Ovary (tissue), 9 donors: Measurements from ENCODE around the gene EYA4. TPM values are rescaled to one million over a fixed set of nuclear protein-coding genes. Genes with fewer than 3 reads are reported as not detected.
"Not testable (repeated sequence)": the region's sequence is repeated elsewhere in the genome, so short reads cannot be mapped to it uniquely, and the experiment has no call there.

Experiments used
- DNase-seq, 5 donors: peaks; one replicate each; pipeline ENCODE4 v3.0.0-alpha.2; 2019 to 2020
- H3K27ac ChIP-seq, 2 donors: fragments of 200-600 bp; one replicate each; pipeline versions ENCODE4 v1.5.1 to v1.8.0; 2019 to 2022
- H3K27me3 ChIP-seq: fragments of 200-600 bp; one replicate; pipeline ENCODE4 v1.8.0; 2022
- H3K36me3 ChIP-seq: fragments of 200-600 bp; sonication (generic); one replicate; pipeline ENCODE4 v1.5.1; 2019
- H3K4me1 ChIP-seq: one replicate; pipeline ENCODE4 v1.8.1; 2013; ENCODE audit warnings: mild to moderate bottlenecking, moderate library complexity; ENCODE audit not compliant: insufficient read depth
- H3K4me3 ChIP-seq: fragments of 200-600 bp; sonication (generic); one replicate; pipeline ENCODE4 v1.5.1; 2017
- H3K9me3 ChIP-seq, 2 donors: fragments of 200-600 bp in 1 of 2; sonication (generic) in 1 of 2; one replicate each; pipeline versions ENCODE4 v1.5.1 to v1.8.1; 2013 to 2019; ENCODE audit warnings: mild to moderate bottlenecking in 1 of 2, moderate library complexity in 1 of 2
- CTCF ChIP-seq, 3 donors: fragments of 450-650 bp in 2 of 3; fragments of 200-600 bp in 1 of 3; IDR thresholded peaks; one replicate each; pipeline versions ENCODE4 v1.5.1 to v1.8.0; 2016 to 2022; ENCODE audit warnings: antibody characterized with exemption in 3 of 3, mild to moderate bottlenecking in 1 of 3
- EP300 ChIP-seq: sonication (generic); formaldehyde crosslinking; IDR thresholded peaks from one replicate; pipeline ENCODE4 v1.6.1; 2017; ENCODE audit warnings: antibody characterized with exemption
- POLR2A ChIP-seq: fragments of 450-650 bp; IDR thresholded peaks from one replicate; pipeline ENCODE4 v1.6.1; 2017; ENCODE audit warnings: antibody characterized with exemption, mild to moderate bottlenecking, moderate library complexity
- WGBS, 3 donors: extraction: QIAGEN DNeasy Blood & Tissue Kit in 1 of 3; methylation state at CpG; one replicate each; pipeline versions ENCODE4 v1.1.5 to v1.1.7; 2013 to 2017; 5-methylcytosine and 5-hydroxymethylcytosine counted together
- intact Hi-C, 4 donors: fragments of 100-400 bp; cut with DNase I; formaldehyde crosslinking; loops; one replicate each; pipeline versions ENCODE4 v1.11.0 to v1.15.1; 2022 to 2023
- polyA plus RNA-seq, 2 donors: library from polyadenylated mRNA; stranded (reverse); fragments of 200-250 nt in 1 of 2; fragments of 350-450 nt in 1 of 2; fragmentation: Illumina TruSeq in 1 of 2; extraction: RNeasy Lipid Tissue Mini Kit (QIAGEN cat#74804) in 1 of 2; gene quantifications; one replicate each; pipeline ENCODE4 v1.2.3, GENCODE V29; 2013 to 2014
- total RNA-seq, 7 donors: library from RNA; depleted of rRNA in 2 of 7; stranded (reverse); fragments of >200 nt in 2 of 7; fragmentation: NEBNext Ultra II Directional in 3 of 7; extraction: Animal tissue kit (Norgen Biotek cat#: 25700) in 3 of 7; gene quantifications; one replicate each; pipeline versions ENCODE4 v1.1.0 to v1.2.4, GENCODE V29; 2016 to 2023
- donor health status: DM: no; HTN: no; CAD: no; lungs with moderate emphysema.
- donor health status: DM: no; HTN: no; CAD: no.
- donor health status: Bipolar disorder and iron deficiency.
- donor health status: DM: yes; HTN: yes; CAD: no.
- donor health status: DM: no; HTN: no; CAD: no.
- donor health status: DM: yes; HTN: yes; CAD: no.

The EYA4 gene
- total and polyA plus RNA-seq, 9 donors, result 0.08 to 17.8 (median 2.0) TPM

DNA sequence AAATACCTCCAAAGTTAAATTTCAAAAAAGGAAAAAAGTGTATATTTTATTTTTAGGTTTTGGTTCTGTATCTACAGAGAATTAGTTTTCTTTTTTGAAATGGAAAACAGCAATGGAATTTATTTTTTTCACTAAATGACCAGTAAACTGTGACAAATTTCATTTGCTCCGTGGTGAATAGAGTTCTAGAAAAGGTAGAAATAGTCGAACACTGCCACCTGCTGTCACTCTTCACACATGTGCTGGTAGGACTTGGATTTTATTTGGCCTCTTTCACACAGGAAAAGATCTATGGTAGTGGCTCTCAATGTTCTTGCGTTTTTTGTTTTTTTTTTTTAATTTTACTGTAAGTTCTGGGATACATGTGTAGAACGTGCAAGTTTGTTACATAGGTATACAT is 312.5 kb downstream of the EYA4 start:
- DNase-seq, result peak in 4 of 5 donors; percentile 39 to 65 (median 44)
- Histone ChIP-seq H3K27me3 (no peaks in the 10 kb centered on the region), H3K4me3 (no peak overlapping the region), H3K9me3 (no peaks in the 10 kb centered on the region), H3K27ac (no peak overlapping the region), H3K36me3 (no peaks in the 10 kb centered on the region), H3K4me1 (peaks cover 5% of the 10 kb centered on the region)
- 10 to 12% (median 10%) methylated on average over 4 of the region's 4 CpGs for WGBS, 3 donors
- TF ChIP-seq POLR2A (no peak), CTCF (IDR thresholded peaks at IDR 0.05) (peak; percentile 46 to 52 (median 47)), EP300 (no peak)
- intact Hi-C loops, result loop anchor here in 1 of 4 donors (10.0 kb wide), 1 partner anchor 541 kb away; no protein-coding TSS in a partner anchor

GRCh38 chr6:133554121-133554520 is 313.0 kb downstream of the EYA4 start:
- H3K27ac ChIP-seq, H3K4me3 ChIP-seq, H3K9me3 ChIP-seq, H3K36me3 ChIP-seq, H3K27me3 ChIP-seq, DNase-seq, H3K4me1 ChIP-seq: not testable (repeated sequence)
- intact Hi-C loops, result loop anchor here in 1 of 4 donors (10.0 kb wide), 1 partner anchor 541 kb away; no protein-coding TSS in a partner anchor
- WGBS, 3 donors, result 54 to 70% (median 70%) methylated on average over 1 of the region's 1 CpG

DNA sequence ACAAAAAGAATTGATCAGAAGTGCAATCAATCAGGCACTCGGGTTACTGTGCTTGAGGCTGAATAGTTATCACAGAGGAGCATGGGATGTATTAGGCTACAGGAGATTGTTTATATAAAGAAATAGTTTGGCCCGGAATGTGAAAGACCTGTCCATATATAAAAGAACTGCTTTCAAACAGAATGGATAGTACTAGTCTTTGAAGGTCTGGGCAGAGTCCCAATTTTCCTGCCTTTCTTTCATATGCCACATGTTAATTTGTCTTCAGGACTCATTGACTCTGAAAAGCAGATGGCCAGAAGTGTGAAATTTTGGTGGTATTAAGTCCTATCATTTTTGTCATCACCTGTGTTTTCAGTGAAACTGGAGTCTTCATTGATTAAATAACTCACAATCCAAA is 314.5 kb downstream of the EYA4 start:
- H3K27me3 ChIP-seq, result no peaks in the 10 kb centered on the region
- H3K27ac ChIP-seq, result no peak overlapping the region
- no peaks in the 10 kb centered on the region for H3K36me3 ChIP-seq
- intact Hi-C loops, result loop anchor here in 1 of 4 donors (5.0 to 10.0 kb wide), 2 partner anchors 539 to 728 kb away; no protein-coding TSS in a partner anchor
- no peak overlapping the region for H3K4me3 ChIP-seq
- no peak for DNase-seq
- WGBS, 3 donors, result 49 to 55% (median 55%) methylated on average over 2 of the region's 2 CpGs
- H3K4me1 ChIP-seq, result peaks cover 5% of the 10 kb centered on the region
- H3K9me3 ChIP-seq, result no peaks in the 10 kb centered on the region
- no peak for TF ChIP-seq EP300
- no peak for TF ChIP-seq CTCF (IDR thresholded peaks at IDR 0.05)

GRCh38 chr6:133559926-133560325 is 318.8 kb downstream of the EYA4 start:
- no peaks in the 10 kb centered on the region for H3K9me3 ChIP-seq
- DNase-seq, result no peak
- intact Hi-C loops, result loop anchor here in 3 of 4 donors (5.0 to 10.0 kb wide), 4 partner anchors 275 to 733 kb away; no protein-coding TSS in a partner anchor
- H3K4me3 ChIP-seq, result no peak overlapping the region
- WGBS, 3 donors, result 91 to 95% (median 94%) methylated on average over 2 of the region's 2 CpGs
- no peaks in the 10 kb centered on the region for H3K27me3 ChIP-seq
- no peaks in the 10 kb centered on the region for H3K4me1 ChIP-seq
- TF ChIP-seq EP300, result no peak
- no peak for TF ChIP-seq CTCF (IDR thresholded peaks at IDR 0.05)
- no peak for TF ChIP-seq POLR2A
- no peak overlapping the region for H3K27ac ChIP-seq
- no peaks in the 10 kb centered on the region for H3K36me3 ChIP-seq

- 67 to 76% (median 71%) methylated on average over 6 of the region's 6 CpGs for WGBS, 3 donors
- intact Hi-C loops, result loop anchor here (2.0 to 10.0 kb wide), 5 partner anchors 267 to 537 kb away; no protein-coding TSS in a partner anchor
- H3K27me3 ChIP-seq, result no peaks in the 10 kb centered on the region
Observed at GRCh38 chr6:133567636-133568035, 326.5 kb downstream of the EYA4 start.

More at GRCh38 chr6:133567636-133568035, 326.5 kb downstream of the EYA4 start:
- no peak overlapping the region for H3K4me3 ChIP-seq
- TF ChIP-seq CTCF (IDR thresholded peaks at IDR 0.05), result no peak
- no peak for TF ChIP-seq POLR2A
- no peak for TF ChIP-seq EP300
- H3K9me3 ChIP-seq, result no peaks in the 10 kb centered on the region
- no peak overlapping the region for H3K27ac ChIP-seq
- H3K4me1 ChIP-seq, result peaks cover 1% of the 10 kb centered on the region
- H3K36me3 ChIP-seq, result no peaks in the 10 kb centered on the region
- no peak for DNase-seq
